K562 (cell line): ENCODE data around the gene LPCAT1. TPM values are rescaled to one million over a fixed set of nuclear protein-coding genes. Genes with fewer than 3 reads are reported as not detected.
A peak's percentile ranks its signal among the peaks of the same experiment; 100 is the strongest.

Source experiments
- ATAC-seq: fragments of 200-7000 bp; cut with Tn5 transposase; 3 replicates; pipeline ENCODE4 v1.9.1; 2020; ENCODE audit warnings: moderate library complexity
- BruUV-seq: library from RNA; stranded (reverse); fragments of 400-500 nt; replicated peaks from 2 replicates; lab custom pipeline; 2021; lab: Mats Ljungman, UMichigan
- CTCF ChIA-PET: fragments of 300-600 bp; formaldehyde crosslinking; extraction: SDS; loops from one replicate; lab custom pipeline; 2021; ENCODE audit warnings: low intra/inter-chr PET ratio; lab: Yijun Ruan, JAX
- POLR2A ChIA-PET: fragments of 300-600, 350-650 bp; sonication (Branson Sonifier 250); formaldehyde crosslinking; extraction: SDS; loops from one replicate; lab custom pipeline; 2021; ENCODE audit warnings: antibody characterized with exemption, inconsistent platforms; lab: Yijun Ruan, JAX
- DNase-seq, 4 experiments: peaks; one replicate each; pipeline versions ENCODE4 v3.0.0 to v3.0.0-alpha.2; 2011 to 2018; ENCODE audit warnings: low spot score in 3 of 4, mixed read lengths in 3 of 4; ENCODE audit errors: extremely low read depth in 1 of 4
- FAIRE-seq: peaks from 2 replicates; lab custom pipeline; 2011; peaks lifted over from hg19 to GRCh38; lab: Jason Lieb, UNC
- H2AFZ ChIP-seq: 2 replicates; pipeline ENCODE4 v1.6.0; 2011; ENCODE audit warnings: low read depth, low read length, control low read depth, inconsistent platforms
- H3K27ac ChIP-seq: fragments of 200-600 bp; 3 replicates; pipeline ENCODE4 v1.8.0; 2011; ENCODE audit warnings: low read depth, mild to moderate bottlenecking, control low read depth, inconsistent platforms, low read length, moderate library complexity, mixed read lengths; ENCODE audit errors: extremely low read depth
- H3K27me3 ChIP-seq, 2 experiments: fragments of 300-600 bp in 1 of 2; 2 replicates in 1 of 2; 3 replicates in 1 of 2; pipeline versions ENCODE4 v1.6.0 to v1.8.0; 2011; ENCODE audit warnings: inconsistent platforms in 2 of 2, low read length in 2 of 2, mild to moderate bottlenecking in 1 of 2, mixed read lengths in 1 of 2, moderate library complexity in 1 of 2; ENCODE audit not compliant: control insufficient read depth in 2 of 2, insufficient read depth in 2 of 2
- H3K36me3 ChIP-seq: fragments of 300-600 bp; 3 replicates; pipeline ENCODE4 v1.8.0; 2011; ENCODE audit warnings: mild to moderate bottlenecking, low read length, inconsistent platforms; ENCODE audit not compliant: control insufficient read depth, insufficient read depth
- H3K4me1 ChIP-seq, 2 experiments: fragments of 200-600 bp in 1 of 2; replicated peaks in 1 of 2; 2 replicates in 1 of 2; 3 replicates in 1 of 2; pipeline versions ENCODE4 v1.5.1 to v1.8.0; 2011; ENCODE audit warnings: inconsistent platforms in 2 of 2, low read length in 2 of 2, mild to moderate bottlenecking in 1 of 2, mixed read lengths in 1 of 2, moderate library complexity in 1 of 2; ENCODE audit not compliant: control insufficient read depth in 2 of 2, insufficient read depth in 2 of 2
- H3K4me2 ChIP-seq: 2 replicates; pipeline ENCODE4 v1.6.1; 2011; ENCODE audit warnings: low read length, control low read depth, inconsistent platforms, mixed read lengths; ENCODE audit not compliant: insufficient read depth
- H3K4me3 ChIP-seq: fragments of 200-600 bp; sonication (generic), shearing (Covaris generic); 2 replicates; pipeline ENCODE4 v1.5.1; 2016; ENCODE audit warnings: control low read depth, inconsistent platforms
- H3K79me2 ChIP-seq: fragments of 200-600 bp; 3 replicates; pipeline ENCODE4 v1.8.0; 2011; ENCODE audit warnings: low read length, inconsistent platforms; ENCODE audit not compliant: control insufficient read depth, insufficient read depth
- H3K9ac ChIP-seq, 2 experiments: 2 replicates each; pipeline versions ENCODE4 v1.6.0 to v1.6.1; 2011; ENCODE audit warnings: low read depth in 2 of 2, low read length in 2 of 2, control low read depth in 1 of 2, inconsistent platforms in 1 of 2, mild to moderate bottlenecking in 1 of 2, mixed read lengths in 1 of 2; ENCODE audit not compliant: insufficient read depth in 1 of 2
- H3K9me1 ChIP-seq: one replicate; pipeline ENCODE4 v1.6.0; 2011; ENCODE audit warnings: inconsistent platforms, mild to moderate bottlenecking, low read length, moderate library complexity; ENCODE audit not compliant: control insufficient read depth, insufficient read depth
- H3K9me3 ChIP-seq: replicated peaks from 2 replicates; pipeline ENCODE4 v1.5.1; 2011; ENCODE audit warnings: low read depth, low read length, inconsistent platforms; ENCODE audit not compliant: control insufficient read depth, insufficient read depth
- H4K20me1 ChIP-seq: replicated peaks from 2 replicates; pipeline ENCODE4 v1.6.1; 2011; ENCODE audit warnings: low read length, inconsistent platforms, mixed read lengths; ENCODE audit not compliant: control insufficient read depth, insufficient read depth
- CBX2 ChIP-seq: fragments of 200-600 bp; sonication (generic); IDR thresholded peaks from one replicate; pipeline ENCODE4 v1.6.1; 2012; ENCODE audit warnings: mild to moderate bottlenecking, low read length, inconsistent platforms; ENCODE audit not compliant: insufficient read depth, poor library complexity, severe bottlenecking
- MAFG ChIP-seq: fragments of 450-650 bp; conservative IDR thresholded peaks from 2 replicates; pipeline ENCODE4 v1.6.1; 2016; ENCODE audit warnings: missing genetic modification characterization, missing compliant biosample characterization
- NCOA6 ChIP-seq: fragments of 450-650 bp; IDR thresholded peaks from 2 replicates; pipeline ENCODE4 v1.6.1; 2017; ENCODE audit warnings: mild to moderate bottlenecking
- PHF21A ChIP-seq: fragments of 450-650 bp; IDR thresholded peaks from 2 replicates; pipeline ENCODE4 v1.6.1; 2017; ENCODE audit warnings: low read depth, borderline replicate concordance
- PRMT5 ChIP-seq: sonication (generic); formaldehyde crosslinking; IDR thresholded peaks from 2 replicates; pipeline ENCODE4 v1.5.0; 2020; ENCODE audit warnings: missing genetic modification reagents
- SIX5 ChIP-seq, 2 experiments: IDR thresholded peaks; 2 replicates each; pipeline ENCODE4 v1.6.1; 2011; ENCODE audit warnings: low read length in 2 of 2, borderline replicate concordance in 1 of 2, low read depth in 1 of 2, mild to moderate bottlenecking in 1 of 2, moderate library complexity in 1 of 2; ENCODE audit not compliant: insufficient read depth in 1 of 2
- SMARCC2 ChIP-seq: fragments of 450-650 bp; IDR thresholded peaks from 2 replicates; pipeline ENCODE4 v1.6.1; 2017; ENCODE audit warnings: antibody characterized with exemption, moderate library complexity, mild to moderate bottlenecking, low read depth
- ZNF316 ChIP-seq: fragments of 450-650 bp; IDR thresholded peaks from 2 replicates; pipeline ENCODE4 v1.6.1; 2016
- ZNF584 ChIP-seq: fragments of 200-800 bp; sonication (Bioruptor generic); IDR thresholded peaks from 2 replicates; pipeline ENCODE4 v1.6.1; 2016; ENCODE audit warnings: low read depth, mild to moderate bottlenecking, missing genetic modification characterization, missing compliant biosample characterization
- WGBS: fragments of 100-300 bp; shearing (Covaris generic); methylation state at CpG from one replicate; pipeline ENCODE4 v1.1.6; 2016; ENCODE audit warnings: low coverage, mixed read lengths; ENCODE audit not compliant: insufficient coverage; ENCODE audit errors: missing lambda C conversion rate; 5-methylcytosine and 5-hydroxymethylcytosine counted together
- in situ Hi-C: fragments of 300-500 bp; cut with MboI; formaldehyde crosslinking; loops from 4 replicates; pipeline ENCODE4 v1.15.0; 2018; ENCODE audit warnings: inconsistent platforms, mixed read lengths
- intact Hi-C: fragments of 100-400 bp; cut with micrococcal nuclease; formaldehyde crosslinking; loops from 2 replicates; pipeline ENCODE4 v1.14.2; 2022
- polyA plus RNA-seq, 8 experiments: library from polyadenylated mRNA; depleted of rRNA in 4 of 8; stranded (reverse) in 5 of 8; unstranded in 3 of 8; fragments of >200 nt; fragmentation: Nextera tagmentation in 2 of 8; fragmentation: Illumina TruSeq in 1 of 8; extraction: Ambion mirVana in 2 of 8; extraction: Trizol in 1 of 8; gene quantifications; 2 replicates each; pipeline versions ENCODE4 v1.2.1 to v1.2.3, GENCODE V29; 2011 to 2014; ENCODE audit warnings: inconsistent platforms in 1 of 8, missing spikeins in 1 of 8
- total RNA-seq, 7 experiments: library from RNA; depleted of rRNA in 6 of 7; stranded (reverse); fragments of >200 nt in 6 of 7; fragmentation: Illumina TruSeq in 2 of 7; extraction: Trizol in 2 of 7; gene quantifications; 2 replicates each; pipeline versions ENCODE4 v1.2.1 to v1.2.3, GENCODE V29; 2011 to 2021; ENCODE audit warnings: low replicate concordance in 1 of 7

The LPCAT1 gene
- total and polyA plus RNA-seq, 9 of the 15 experiments (the other 6 are each of a cell fraction or from before 2014, with no cell fraction given): 0.14 to 18.4 (median 13.9) TPM

DNA sequence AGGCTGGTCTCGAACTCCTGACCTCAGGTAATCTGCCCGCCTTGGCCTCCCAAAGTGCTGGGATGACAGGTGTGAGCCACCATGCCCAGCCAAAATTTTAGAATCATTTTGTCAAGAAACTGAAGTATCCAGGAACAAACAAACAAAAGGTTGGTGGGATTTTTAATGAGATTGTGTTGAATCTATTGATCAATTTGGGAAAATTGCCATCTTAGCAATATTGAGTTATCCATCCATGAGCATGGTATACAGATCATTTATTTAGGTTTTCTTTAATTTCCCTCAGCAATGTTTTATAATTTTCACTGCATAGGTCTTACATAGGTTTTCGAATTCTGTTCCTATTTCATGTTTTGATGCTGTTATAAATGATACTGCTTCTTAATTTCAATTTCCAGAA lies 5.7 kb upstream of the LPCAT1 start (continued):
- TF ChIP-seq CBX2 (peak; percentile 89), PHF21A (no peak), ZNF316 (peak; percentile 73), PRMT5 (no peak), SIX5 (IDR thresholded peaks at IDR 0.05; ENCODE audit: borderline replicate concordance in 1 of 2, insufficient read depth in 1 of 2, low read depth in 1 of 2, low read length in 2 of 2) (no peak), MAFG (peak; percentile 24; the same call in 1 of the 2 replicates)

DNA sequence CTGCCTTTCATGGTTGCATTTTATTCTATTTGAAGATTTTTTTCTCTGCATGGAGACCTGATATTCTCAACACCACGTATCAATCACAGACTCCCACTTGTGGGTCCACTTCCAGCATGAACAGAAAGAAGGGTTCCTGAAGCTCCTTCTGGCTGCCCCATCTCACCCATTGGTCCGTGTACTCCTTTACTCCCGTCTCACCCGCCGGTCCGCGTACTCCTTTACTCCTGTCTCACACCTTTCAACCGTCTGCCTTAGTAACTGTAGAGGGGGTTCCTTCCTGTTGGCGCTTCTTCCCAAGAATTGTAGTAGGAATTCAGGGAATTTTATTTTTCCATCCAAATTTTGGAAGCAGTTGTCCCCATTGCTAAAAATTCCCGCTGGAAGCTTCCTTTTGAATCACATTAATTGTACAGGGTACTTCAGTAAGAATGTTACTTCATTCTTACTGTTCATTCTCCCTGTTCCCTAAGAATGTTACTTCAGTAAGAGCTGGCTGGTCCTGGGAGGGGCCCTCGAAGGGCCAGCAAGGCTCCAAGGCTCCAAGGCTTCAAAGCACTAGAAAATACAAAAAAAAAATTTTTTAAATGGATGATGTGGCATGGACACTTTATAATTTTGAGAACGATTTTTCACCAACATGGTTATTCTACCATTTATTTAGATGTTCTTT lies 3.9 kb upstream of the LPCAT1 start:
- Histone ChIP-seq H3K79me2 (peaks cover 5% of the 10 kb centered on the region; the same call in 1 of the 3 replicates), H3K4me3 (no peak overlapping the region), H3K36me3 (no peaks in the 10 kb centered on the region), H3K9me1 (no peaks in the 10 kb centered on the region), H3K9me3 (no peaks in the 10 kb centered on the region), H2AFZ (no peak overlapping the region), H3K4me1 (peaks cover 8 to 29% of the 10 kb centered on the region in 2 experiments; a peak in 3 of 5 replicates)
- in situ Hi-C loops (no loop called here), intact Hi-C loops (no loop called here)
- CTCF ChIA-PET: no interaction called here
- no peak for FAIRE-seq
- no peak for TF ChIP-seq ZNF584 (CRISPR knock-in tag)
- no peak for TF ChIP-seq SMARCC2
- TF ChIP-seq NCOA6: no peak
- TF ChIP-seq, all 486 proteins: peak for 0
- Histone ChIP-seq H3K27me3 (peaks cover 0 to 5% of the 10 kb centered on the region in 2 experiments; a peak in 1 of 5 replicates), H3K9ac (no peak overlapping the region), H3K4me2 (no peak overlapping the region), H3K27ac (no peak overlapping the region), H4K20me1 (no peaks in the 10 kb centered on the region)
- POLR2A ChIA-PET: interaction anchor here (0.5 to 1.3 kb wide), 7 partner anchors 9 to 199 kb away, joined by 3 to 5 read pairs (median 3); no protein-coding TSS in a partner anchor
- no peak for ATAC-seq
- no peak for DNase-seq
- 11% methylated on average over 12 of the region's 12 CpGs for WGBS
- no TSS peak for BruUV-seq
